RKO (cell line): Measurements from ENCODE around the gene ANKS1B.

Experiments used
- DNase-seq: peaks from one replicate; pipeline ENCODE4 v3.0.0-alpha.2; 2016; ENCODE audit warnings: low spot score

ANKS1B gene

DNA sequence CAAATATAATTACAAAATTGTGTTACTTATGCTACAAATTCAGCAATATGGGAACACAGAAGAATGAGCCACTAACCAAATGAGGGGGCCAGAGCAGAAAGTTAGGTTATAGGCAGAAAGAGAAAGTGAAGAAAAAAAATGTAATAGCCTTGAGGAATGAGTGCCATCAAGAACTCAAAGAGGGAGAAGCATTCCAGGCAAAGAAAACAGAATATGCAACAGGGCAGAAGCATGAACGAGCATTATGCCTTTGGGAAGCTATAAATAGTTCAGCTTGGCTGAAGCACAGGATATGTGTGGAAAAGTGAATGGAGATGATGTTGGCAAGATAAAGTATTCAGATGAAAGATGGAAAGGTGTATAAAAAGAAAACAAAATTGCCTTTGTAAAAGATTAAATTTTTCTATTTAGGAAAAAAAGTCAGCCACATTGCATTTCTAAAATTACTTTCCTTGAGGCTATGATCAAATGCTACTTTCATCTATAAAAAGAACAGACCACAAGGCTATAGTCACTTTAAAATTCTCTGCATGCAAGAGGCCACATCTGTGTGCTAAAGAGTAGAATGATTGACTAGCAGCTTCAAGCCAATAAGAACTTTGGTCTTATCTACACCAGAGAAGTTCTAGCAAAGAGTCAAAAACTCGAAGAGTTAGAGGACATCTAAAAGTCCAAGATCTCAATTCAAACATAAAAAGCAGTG is 530.7 kb downstream of the ANKS1B start:
- DNase-seq = no peak

DNA sequence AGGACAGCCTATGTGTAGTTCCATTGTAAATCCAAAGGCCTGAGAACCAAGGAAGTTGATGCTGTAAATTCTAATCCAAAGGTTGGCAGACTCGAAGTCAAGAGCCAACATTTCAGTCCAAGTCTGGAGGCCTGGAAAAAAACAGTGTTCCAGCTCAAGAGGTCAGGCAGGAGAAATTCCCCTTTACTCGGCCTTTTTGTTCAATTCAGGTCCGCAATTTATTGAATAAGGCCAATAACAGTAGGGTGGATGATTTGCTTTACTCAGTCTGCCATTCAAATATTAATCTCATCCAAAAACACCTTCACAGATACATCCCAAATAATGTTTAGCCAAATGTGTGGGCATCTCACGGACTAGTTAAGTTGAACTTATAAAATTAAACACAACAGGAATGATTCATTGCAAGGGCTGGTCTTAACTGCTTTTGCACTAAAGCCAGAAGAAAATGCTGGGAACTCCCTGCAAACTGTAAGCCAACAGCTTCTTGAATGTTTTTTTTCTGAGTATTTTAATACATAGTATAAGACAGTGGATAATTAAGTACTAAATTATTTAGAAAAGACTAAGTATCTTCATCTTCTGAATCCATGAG is 534.6 kb downstream of the ANKS1B start:
- DNase-seq = no peak

DNA sequence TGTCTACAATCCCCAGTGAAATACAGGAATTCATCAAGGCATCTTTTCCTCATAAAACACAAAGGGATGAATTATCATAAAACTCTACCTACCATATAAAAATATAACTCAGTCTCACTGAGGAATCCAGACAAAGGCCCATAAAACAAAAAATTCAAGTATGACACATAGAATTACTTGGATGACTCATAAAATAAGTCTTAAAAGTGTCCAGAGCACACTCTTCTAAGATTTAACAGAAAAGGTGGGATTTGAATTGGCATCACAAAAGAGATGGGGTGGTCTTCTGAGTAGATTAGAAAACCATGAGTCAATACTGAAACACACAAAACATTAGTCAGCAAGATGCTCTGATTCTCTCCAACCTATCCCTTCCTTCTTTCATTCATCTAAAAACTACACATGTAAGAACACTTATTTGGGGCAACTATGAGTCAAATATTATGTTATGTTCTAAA is 539.8 kb downstream of the ANKS1B start:
- peak; percentile 8 for DNase-seq

DNA sequence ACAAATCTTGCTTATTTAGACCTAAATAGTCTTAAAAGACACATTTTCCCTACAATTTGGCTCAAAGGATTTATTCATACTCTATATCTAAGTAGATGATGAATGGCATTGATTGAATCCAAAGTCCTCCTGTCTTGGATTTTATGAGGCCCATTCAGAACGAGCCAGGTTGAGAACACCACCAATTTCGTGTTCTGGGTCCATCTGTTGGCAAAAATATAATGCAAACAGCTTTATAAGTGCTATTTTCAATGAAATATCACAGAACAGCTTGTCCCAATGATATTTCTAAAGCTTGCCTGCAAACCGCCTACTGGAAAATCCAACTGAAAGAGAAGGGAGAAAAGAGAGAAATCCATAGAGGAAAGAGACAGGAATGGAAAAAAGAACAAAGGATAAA is 542.0 kb downstream of the ANKS1B start:
- DNase-seq = no peak

DNA sequence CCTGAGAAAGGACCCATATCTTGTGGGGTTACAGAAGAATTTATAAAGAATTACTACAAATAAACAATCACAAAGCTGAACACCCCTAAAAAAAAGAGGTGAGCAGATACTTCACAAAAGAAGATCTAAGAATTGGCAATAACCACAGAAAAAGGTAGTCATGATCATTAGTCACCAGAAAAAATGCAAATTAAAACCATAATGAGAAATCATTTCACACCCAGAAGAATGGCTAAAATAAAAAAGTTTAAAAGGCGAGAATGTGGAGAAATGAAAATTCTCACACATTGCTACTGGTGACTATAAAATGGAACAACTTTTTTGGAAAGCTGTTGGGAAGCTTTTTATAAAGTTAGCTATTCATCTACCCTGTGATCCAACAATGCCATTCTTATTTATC is 545.3 kb downstream of the ANKS1B start:
- DNase-seq = no peak

DNA sequence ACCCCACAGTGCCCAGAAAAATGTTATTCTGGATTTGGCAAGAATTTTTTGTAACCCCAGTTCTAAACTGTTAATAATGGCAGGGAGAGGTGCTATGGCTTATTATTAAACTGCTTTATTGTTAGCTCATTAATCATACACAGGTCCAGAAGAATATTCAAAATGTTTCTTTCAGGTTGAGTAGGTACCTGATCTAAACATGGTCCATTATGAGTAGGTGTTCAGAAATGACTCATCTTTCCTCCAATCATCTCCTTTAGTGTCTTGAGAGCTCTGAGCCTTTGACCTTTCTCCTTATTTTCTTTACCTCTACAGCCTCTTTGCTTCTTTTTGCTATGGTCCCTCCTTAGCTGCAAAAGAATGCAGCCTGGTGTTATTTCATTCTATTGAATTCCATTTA is 548.2 kb downstream of the ANKS1B start:
- DNase-seq = no peak

DNA sequence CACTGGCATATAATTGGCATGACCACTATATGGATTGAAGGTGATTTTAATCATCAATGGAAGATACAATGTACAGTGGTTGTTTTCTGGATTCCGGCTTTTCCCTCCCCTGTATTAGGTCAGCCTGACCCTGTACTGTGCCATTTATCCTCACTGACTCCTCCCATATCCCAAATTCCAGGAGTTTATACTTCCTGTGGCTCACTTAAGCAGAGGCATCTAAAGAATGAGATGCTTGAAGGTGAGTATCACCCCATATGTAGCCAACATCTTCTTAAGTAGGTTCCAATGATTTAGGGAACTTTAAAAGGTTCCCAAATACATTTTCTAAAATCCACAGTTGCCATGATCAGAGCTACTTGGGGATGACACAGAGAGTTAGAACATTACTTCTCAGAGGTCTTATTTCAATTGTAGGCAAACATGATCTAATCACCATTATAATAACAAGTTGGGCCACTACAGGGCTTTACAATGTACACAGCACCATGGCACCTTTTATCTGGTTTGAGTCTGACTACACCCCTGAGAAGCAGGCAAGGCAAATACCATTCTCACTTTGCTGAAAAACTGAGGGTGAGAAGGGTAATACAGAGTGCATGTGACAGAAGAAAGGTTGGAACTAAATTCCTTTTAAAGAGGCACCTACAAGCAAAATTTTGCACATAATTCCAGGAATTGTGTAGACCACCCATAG is 549.5 kb downstream of the ANKS1B start:
- no peak for DNase-seq

DNA sequence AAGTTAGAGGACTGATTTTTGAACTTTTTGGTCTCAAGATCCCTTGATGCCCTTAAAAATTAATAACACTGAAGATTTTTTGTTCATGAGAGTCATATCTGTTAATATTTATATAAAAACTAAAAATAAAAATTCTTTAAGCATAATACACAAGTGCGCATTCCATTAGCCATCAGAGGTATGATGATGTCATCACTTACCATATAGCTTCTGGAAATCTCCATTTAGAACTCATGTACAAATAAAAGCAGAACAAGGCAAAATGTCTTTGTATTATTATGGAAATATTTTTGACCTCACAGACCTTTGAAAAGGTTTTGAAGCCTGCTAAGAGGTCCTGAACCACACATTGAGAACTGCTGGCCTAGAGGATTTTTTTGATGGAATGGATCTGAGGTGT is 551.6 kb downstream of the ANKS1B start:
- no peak for DNase-seq

DNA sequence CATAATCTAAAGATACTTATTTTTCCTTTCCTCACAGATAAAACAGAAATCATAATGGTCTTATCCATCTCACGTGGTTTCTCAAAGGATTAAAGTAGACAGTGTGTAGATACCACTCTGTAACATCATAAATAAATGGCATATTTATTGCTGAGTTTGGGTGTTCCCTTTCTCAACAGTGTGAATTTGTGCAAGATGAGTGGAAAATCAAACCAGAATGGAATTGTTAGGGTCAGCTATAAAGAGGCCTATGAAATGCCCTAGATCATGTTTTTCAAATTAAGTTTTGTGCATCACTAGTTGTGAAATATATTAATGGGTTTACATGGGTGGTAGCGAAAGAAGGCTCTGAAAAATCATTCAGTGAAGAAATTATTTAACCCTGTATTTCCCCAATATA is 553.5 kb downstream of the ANKS1B start:
- no peak for DNase-seq

DNA sequence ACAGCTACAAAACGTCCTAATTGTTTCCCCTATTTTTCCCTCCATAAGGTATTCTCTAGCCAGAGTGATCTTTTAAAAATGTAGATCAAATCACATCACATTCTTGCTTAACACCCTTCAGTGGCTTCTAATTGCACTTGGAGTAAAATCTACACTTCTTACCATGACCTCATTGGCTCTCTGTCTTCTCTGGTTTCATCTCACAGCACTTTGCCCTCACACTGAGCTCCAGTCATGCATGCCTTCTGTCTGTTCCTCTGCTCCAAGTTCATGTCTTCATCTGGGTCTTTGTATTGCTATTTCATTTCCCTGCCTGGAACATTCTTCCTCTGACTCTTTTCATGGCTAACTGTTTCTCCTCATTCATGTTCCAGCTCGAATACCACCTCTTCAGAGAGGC is 557.6 kb downstream of the ANKS1B start:
- DNase-seq = no peak

DNA sequence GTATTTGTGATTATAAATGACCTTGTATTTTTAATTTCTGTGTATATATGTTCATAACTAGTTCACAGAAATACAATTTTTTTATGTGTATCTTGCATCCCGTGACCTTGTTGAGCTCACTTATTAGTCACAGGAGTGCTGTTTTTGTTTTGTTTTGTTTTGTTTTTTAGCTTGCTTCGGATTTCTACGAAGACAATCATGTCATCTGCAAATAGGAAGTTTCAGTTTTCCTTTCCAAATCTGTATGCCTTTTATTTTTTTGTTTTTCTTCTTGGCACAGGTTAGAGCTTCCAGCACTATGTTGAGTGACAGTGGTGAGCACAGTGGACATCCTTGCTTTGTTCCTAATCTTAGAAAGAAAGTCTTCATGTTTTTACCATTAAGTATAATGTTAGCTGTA is 566.4 kb downstream of the ANKS1B start:
- no peak for DNase-seq

DNA sequence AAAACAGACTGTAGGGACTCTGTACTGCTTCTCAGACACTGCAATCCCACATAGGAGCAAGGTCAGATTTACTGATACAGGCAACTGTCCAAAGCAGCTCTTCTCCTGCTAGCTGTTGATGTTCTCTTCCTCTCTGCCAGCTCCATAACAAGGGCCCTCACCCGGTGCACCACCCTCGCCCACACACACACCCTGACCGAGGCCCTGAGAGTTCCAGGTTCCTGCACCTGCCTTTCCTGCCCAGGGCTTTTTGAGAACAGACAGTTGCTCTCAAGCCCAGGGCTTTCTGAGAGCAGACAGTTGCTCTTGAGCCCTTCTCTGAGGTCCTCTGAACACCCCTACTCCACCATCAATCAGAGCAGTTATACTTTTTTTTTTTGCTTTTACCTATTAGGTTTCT is 571.0 kb downstream of the ANKS1B start:
- no peak for DNase-seq

DNA sequence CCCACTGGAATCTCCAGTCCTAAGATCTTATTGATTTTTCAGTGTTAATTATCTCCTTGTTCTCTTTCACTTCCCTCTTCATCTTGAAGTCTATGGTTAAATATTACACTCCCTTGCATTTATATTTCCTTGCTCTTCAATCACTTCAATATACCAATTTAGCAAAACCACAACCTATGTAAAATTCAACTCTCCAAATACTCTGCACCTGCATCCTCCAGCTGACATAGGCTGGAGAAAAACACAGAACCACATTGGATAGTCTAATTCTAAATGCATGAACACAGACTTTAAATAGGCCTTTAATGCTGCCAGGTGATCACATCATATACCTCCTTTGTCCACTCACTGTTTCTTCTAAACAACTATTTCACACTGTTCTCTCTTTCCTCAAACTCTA is 591.0 kb downstream of the ANKS1B start:
- no peak for DNase-seq

DNA sequence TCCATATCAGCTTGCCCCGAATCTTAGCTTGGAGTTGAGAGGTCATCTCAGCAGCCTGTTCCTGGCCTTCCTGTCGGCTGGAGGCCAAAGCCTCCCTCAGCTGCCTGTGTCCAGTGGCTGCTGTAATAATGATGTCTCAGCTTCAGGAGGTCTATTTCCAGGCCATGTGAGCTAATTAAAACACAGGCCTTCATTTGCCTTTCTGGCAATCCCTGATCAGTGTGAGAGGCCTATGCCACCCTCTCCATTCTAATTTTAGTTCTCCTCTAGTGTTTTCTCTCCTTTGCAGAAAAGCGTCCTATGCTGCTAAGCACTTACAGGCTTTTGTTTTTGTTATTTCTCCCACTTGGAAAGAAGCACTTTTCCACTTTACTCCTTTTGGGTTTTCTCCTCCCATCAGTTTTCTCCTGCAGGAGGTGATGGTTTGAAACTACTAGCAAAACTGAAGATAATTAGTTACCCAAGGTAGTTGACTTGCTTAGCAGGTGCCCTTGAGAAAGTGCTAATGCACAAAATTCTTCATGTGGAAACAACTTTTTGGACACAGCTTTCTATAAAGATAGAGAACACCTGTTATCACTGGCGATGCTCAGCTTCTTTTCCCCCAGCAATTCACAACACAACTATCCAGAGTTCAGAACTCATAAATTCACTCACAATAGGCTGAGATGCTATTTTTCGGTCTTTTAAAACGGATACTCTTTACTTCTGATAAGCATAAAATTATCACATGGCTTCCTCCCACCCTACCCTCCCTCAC is 592.5 kb downstream of the ANKS1B start:
- DNase-seq = no peak

DNA sequence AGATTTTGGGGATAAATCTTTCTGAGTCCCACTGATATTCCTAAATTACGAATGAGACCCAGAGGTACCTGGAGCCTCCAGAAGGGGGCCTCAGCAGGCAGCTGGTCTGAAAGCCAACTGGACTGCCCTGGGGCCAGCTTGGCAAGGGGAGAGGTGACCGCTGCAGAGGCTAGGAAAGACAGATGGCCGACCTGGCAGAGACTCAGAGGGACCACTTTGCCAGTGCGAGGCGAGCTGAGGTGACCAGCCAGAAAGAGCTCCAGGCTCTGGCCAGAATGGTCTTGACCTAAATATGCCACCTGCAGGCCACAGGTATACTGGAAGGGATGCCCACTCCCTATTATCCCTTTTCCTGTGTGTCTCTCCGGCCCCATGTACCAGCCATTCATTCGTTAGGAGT is 594.0 kb downstream of the ANKS1B start:
- DNase-seq = peak; percentile 12

DNA sequence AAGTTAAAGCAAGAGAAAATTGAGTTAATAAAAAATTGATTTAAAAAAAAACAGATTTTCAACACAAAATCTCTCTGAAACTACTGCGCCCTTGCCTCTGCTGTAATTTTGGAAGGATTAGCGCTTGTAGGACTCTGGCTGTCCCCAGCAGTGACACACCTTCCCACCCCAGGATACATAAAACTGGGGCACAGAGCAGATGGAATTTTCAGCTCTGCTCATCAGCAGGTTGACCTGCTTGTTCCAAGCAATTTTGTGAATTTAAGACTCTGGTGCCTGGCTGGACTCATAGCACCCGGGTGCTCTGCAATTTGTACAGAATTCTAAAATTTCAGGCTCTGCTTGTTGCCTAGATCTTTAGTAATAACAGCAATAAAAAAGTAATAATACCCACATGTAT is 595.0 kb downstream of the ANKS1B start:
- no peak for DNase-seq

DNA sequence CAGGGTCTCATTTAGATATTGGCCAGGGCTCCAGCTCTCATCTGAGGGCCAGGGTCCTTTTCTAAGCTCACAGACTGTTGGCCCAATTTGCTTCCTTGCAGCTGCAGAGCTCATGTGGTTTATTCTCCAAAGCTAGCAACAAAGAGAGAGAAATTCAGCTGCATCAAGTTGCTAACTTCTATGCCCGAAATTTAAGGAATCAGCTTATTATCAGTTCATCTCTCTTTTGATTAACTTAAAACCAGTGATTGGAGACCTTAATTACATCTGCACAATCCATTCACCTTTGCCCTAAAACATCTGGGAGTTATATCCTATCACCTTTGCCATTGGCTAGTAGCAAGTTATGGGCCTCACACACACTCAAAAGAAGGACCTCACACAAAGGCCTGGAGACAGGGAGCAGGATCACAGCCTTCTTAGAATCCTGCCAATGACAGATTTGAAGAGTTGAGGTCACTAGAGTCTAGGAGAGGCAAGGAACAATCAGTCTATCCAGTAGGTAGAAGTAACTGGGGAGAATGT is 596.0 kb downstream of the ANKS1B start:
- DNase-seq = no peak

DNA sequence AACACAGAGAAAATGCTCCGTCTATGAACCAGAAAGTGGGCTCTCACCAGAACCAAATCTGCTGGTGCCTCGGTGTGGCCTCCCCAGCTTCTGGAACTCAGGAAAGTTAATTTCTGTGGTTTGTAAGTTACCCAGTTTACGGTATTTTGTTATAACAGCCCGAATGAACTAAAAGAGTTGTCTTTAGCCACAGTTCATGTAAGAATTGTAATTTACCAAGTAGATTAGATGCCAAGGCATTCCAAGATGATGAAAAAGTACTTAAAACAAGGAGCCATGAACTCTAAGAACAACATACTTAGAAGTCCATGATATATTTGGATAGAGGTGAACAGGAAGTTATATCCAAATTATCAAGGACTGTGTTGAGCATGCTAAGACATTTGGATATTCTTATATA is 597.1 kb downstream of the ANKS1B start:
- no peak for DNase-seq

DNA sequence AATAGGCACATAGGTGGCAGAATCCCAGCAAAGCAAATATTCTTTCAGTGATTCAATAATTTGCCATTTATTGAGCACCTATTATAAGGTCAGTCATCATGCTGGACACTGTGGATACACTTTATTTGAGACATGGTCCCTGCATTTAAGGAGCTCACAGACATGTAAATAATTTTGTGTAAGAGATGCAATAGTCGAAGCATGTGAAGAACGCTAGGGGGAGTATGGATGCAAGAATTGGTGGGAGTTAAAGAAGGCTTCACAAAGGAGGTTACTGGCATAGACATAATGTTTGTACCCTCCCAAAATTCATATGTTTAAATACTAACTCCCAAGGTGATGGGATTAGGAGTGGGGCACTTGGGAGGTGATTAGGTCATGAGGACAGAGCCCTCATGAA is 597.8 kb downstream of the ANKS1B start:
- DNase-seq = peak; percentile 74

DNA sequence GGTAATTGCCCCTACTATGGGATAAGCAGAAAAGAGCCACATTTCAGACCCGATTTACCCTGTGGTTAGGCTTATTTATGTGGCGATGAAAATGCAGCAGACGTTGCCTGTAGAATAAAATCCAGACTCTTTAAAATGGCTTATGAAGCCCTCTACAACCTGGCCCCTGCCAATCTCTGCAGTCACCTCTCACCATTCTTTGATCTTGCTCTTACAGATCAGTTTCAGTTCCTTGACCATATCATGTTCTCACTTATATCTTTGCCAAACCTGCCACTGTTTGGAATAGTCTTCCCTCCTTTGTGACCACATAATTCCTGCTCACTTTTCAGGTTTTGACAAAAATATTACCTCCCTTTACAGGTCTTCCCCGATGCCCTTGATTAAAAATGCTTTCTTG is 601.5 kb downstream of the ANKS1B start:
- no peak for DNase-seq

DNA sequence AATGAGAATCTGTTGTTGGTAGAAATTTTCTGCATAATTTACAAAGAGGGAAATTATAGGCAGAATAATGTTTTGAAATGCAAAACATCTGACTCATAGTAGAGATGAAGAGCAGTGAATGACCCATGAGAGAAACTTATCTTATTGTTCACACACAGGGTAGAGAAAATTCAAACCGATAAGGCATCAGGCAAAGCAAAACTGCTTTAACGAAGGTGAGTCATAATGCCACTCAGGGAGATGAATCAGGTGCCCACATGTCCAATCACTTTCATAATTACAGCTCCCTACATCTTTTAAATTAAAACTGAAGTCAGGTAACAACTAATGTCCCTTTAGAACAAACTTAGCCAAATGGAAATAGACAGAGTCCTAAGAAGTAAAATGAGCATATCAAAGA is 602.7 kb downstream of the ANKS1B start:
- peak; percentile 8 for DNase-seq

DNA sequence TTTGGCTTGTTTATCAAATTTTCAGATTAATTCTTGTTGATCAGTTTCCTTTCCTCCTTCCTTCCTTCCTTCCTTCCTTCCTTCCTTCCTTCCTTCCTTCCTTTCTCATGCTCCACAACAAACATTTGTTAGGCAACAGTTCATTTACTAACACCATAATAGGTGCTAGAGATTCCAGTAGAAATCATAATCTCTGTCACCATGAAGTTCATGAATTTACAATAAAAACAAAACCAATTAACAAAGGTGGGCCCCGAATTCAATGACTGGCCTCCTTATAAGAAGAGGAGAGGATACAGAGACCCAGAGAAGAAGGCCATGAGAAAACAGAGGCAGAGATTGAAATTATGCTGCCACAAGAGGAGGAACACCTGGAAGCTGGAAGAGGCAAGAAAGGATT is 604.0 kb downstream of the ANKS1B start:
- DNase-seq = no peak

DNA sequence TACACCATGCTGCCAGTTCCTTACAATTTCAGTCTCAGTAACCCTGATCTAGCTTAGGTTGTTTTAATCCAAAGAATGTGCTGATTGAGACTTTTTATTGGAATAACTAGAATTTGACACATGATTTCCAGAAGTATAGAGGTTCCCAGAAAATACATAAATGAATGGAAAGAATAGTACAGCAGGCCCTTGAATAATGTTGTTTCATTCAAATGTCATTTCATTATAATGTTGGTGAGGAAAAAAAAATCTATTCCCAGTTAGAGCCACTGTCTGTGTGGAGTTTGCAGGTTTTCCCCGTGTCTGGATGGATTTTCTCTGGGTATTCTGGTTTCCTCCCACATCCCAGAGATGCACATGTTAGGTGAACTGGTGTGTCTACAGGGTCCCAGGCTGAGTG is 610.7 kb downstream of the ANKS1B start:
- no peak for DNase-seq
